SK-N-SH (cell line): ENCODE data around the gene CLDN3. TPM values are rescaled to one million over a fixed set of nuclear protein-coding genes. Genes with fewer than 3 reads are reported as not detected.

ENCODE experiments used
- CTCF ChIA-PET: fragments of 300-600, 350-600 bp; formaldehyde crosslinking; extraction: SDS; loops from one replicate; lab custom pipeline; 2021; lab: Yijun Ruan, JAX
- POLR2A ChIA-PET: fragments of 350-600 bp; sonication (Branson Sonifier 250); formaldehyde crosslinking; extraction: SDS; loops from one replicate; lab custom pipeline; 2020; ENCODE audit warnings: antibody characterized with exemption, inconsistent platforms; lab: Yijun Ruan, JAX
- DNase-seq: peaks from one replicate; pipeline ENCODE4 v3.0.0; 2012
- H2AFZ ChIP-seq: fragments of 200-600 bp; sonication (generic); 2 replicates; pipeline ENCODE4 v1.8.1; 2016; ENCODE audit warnings: antibody characterized with exemption, mild to moderate bottlenecking, low read depth
- H3F3A ChIP-seq: fragments of 200-600 bp; sonication (generic); replicated peaks from 2 replicates; pipeline ENCODE3; 2016; ENCODE audit warnings: antibody characterized with exemption, mild to moderate bottlenecking; ENCODE audit not compliant: insufficient read depth
- H3K27ac ChIP-seq, 2 experiments: fragments of 200-500 bp in 1 of 2; fragments of 200-600 bp in 1 of 2; sonication (Bioruptor generic) in 1 of 2; sonication (generic), shearing (Covaris generic) in 1 of 2; 2 replicates each; pipeline versions ENCODE4 v1.5.1 to v1.6.1; 2014 to 2016; ENCODE audit warnings: low read depth in 2 of 2, inconsistent platforms in 1 of 2, low read length in 1 of 2, mild to moderate bottlenecking in 1 of 2, mixed read lengths in 1 of 2
- H3K27me3 ChIP-seq: fragments of 200-600 bp; sonication (generic), shearing (Covaris generic); 2 replicates; pipeline ENCODE4 v1.6.1; 2016; ENCODE audit warnings: mixed run types; ENCODE audit not compliant: insufficient read depth
- H3K36me3 ChIP-seq, 2 experiments: fragments of 200-500 bp in 1 of 2; fragments of 200-600 bp in 1 of 2; sonication (Bioruptor generic) in 1 of 2; sonication (generic) in 1 of 2; replicated peaks in 1 of 2; 2 replicates each; pipeline versions ENCODE3 to v1.5.1; 2014 to 2016; ENCODE audit warnings: low read length in 1 of 2, mild to moderate bottlenecking in 1 of 2; ENCODE audit not compliant: insufficient read depth in 2 of 2, control insufficient read depth in 1 of 2
- H3K4me1 ChIP-seq, 2 experiments: fragments of 200-500 bp in 1 of 2; fragments of 200-600 bp in 1 of 2; sonication (Bioruptor generic) in 1 of 2; sonication (generic), shearing (Covaris generic) in 1 of 2; 2 replicates each; pipeline versions ENCODE4 v1.5.1 to v1.6.1; 2014 to 2016; ENCODE audit warnings: low read depth in 1 of 2, low read length in 1 of 2, mixed run types in 1 of 2; ENCODE audit not compliant: insufficient read depth in 2 of 2, control insufficient read depth in 1 of 2
- H3K4me2 ChIP-seq: fragments of 200-600 bp; sonication (generic), shearing (Covaris generic); 2 replicates; pipeline ENCODE4 v1.6.1; 2017; ENCODE audit warnings: mixed run types
- H3K4me3 ChIP-seq, 2 experiments: fragments of 200-500 bp in 1 of 2; fragments of 200-600 bp in 1 of 2; sonication (Bioruptor generic) in 1 of 2; sonication (generic), shearing (Covaris generic) in 1 of 2; 2 replicates each; pipeline versions ENCODE4 v1.5.1 to v1.8.1; 2014 to 2016; ENCODE audit warnings: low read depth in 2 of 2, inconsistent platforms in 1 of 2, low read length in 1 of 2, mild to moderate bottlenecking in 1 of 2, mixed read lengths in 1 of 2, moderate library complexity in 1 of 2
- H3K79me2 ChIP-seq: fragments of 200-600 bp; sonication (generic); 2 replicates; pipeline ENCODE4 v1.8.1; 2017; ENCODE audit warnings: mild to moderate bottlenecking; ENCODE audit not compliant: insufficient read depth
- H3K9ac ChIP-seq: fragments of 200-600 bp; sonication (generic); 2 replicates; pipeline ENCODE4 v1.6.1; 2017; ENCODE audit warnings: mixed run types
- H3K9me2 ChIP-seq: fragments of 200-600 bp; sonication (generic); 2 replicates; pipeline ENCODE4 v1.6.1; 2017; ENCODE audit warnings: mixed run types
- H3K9me3 ChIP-seq: fragments of 200-600 bp; sonication (generic); 2 replicates; pipeline ENCODE4 v1.6.1; 2017; ENCODE audit warnings: mixed run types, mild to moderate bottlenecking, moderate library complexity
- H4K20me1 ChIP-seq: fragments of 200-600 bp; sonication (generic); 2 replicates; pipeline ENCODE4 v1.6.1; 2017; ENCODE audit warnings: mild to moderate bottlenecking, mixed run types; ENCODE audit not compliant: insufficient read depth
- CHD2 ChIP-seq: fragments of 150-350 bp; IDR thresholded peaks from 2 replicates; pipeline ENCODE4 v1.6.1; 2018; ENCODE audit warnings: low read length; ENCODE audit not compliant: partially characterized antibody
- EP300 ChIP-seq, 2 experiments: IDR thresholded peaks; 2 replicates each; pipeline versions ENCODE4 v1.4.0 to v1.6.1; 2012; ENCODE audit warnings: borderline replicate concordance in 1 of 2, low read depth in 1 of 2, low read length in 1 of 2
- EZH2phosphoT487 ChIP-seq: fragments of 200-600 bp; sonication (generic); IDR thresholded peaks from 2 replicates; pipeline ENCODE4 v1.6.1; 2017; ENCODE audit warnings: low read depth, mixed run types, mild to moderate bottlenecking, antibody characterized with exemption, moderate library complexity, borderline replicate concordance
- FOSL2 ChIP-seq: IDR thresholded peaks from 2 replicates; pipeline ENCODE4 v1.4.0; 2012; ENCODE audit warnings: low read depth, mild to moderate bottlenecking, moderate library complexity, borderline replicate concordance
- FOXM1 ChIP-seq: IDR thresholded peaks from 2 replicates; pipeline ENCODE4 v1.4.0; 2012; ENCODE audit warnings: low read depth, mild to moderate bottlenecking
- GABPA ChIP-seq: IDR thresholded peaks from 2 replicates; pipeline ENCODE4 v1.4.0; 2012; ENCODE audit warnings: low read depth, mild to moderate bottlenecking
- TAF1 ChIP-seq: IDR thresholded peaks from 2 replicates; pipeline ENCODE4 v1.6.1; 2012; ENCODE audit warnings: low read depth, mild to moderate bottlenecking, low read length, moderate library complexity, borderline replicate concordance
- WGBS: methylation state at CpG from one replicate; pipeline ENCODE4 v1.1.6; 2017; ENCODE audit warnings: low lambda C conversion rate; 5-methylcytosine and 5-hydroxymethylcytosine counted together
- polyA plus RNA-seq, 3 experiments: library from polyadenylated mRNA; depleted of rRNA; stranded (reverse); fragments of >200 nt; gene quantifications; 2 replicates each; pipeline ENCODE4 v1.2.3, GENCODE V29; 2012
- TF ChIP-seq, protein P1 (sequence below): IDR thresholded peaks from 2 replicates; pipeline ENCODE4 v1.6.1; 2012; ENCODE audit warnings: mild to moderate bottlenecking, low read depth, low read length, moderate library complexity

CLDN3 gene
- polyA plus RNA-seq, 1 of the 3 experiments (the other 2 are of a cell fraction), result 0.08 TPM

DNA sequence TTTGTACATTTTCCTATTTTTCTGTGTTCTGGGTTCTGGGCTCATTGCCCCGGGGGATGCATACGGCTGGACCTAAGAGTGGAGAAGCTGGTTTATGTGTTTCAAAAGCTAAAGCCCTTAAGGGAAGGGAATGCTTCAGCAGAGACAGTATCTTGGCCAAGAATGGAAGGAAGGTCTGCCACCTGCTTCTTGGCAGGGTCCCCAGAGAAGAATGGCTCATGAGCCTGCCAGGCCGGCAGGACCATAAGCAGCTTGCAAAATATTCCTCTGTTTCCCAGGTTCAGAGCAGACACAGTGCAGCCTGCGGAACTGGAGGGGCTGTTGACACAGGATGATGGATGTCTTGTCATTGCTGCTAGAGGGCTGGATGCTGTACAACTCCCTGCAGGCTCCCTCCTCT, 23.7 kb downstream of the CLDN3 start:
- no peaks in the 10 kb centered on the region for H3K79me2 ChIP-seq
- H3K36me3 ChIP-seq, result no peaks in the 10 kb centered on the region
- no peaks in the 10 kb centered on the region for H4K20me1 ChIP-seq
- no peak for TF ChIP-seq CHD2
- peaks cover 0 to 7% of the 10 kb centered on the region in 2 experiments; a peak in 1 of 4 replicates for H3K4me1 ChIP-seq
- no peaks in the 10 kb centered on the region for H3K9me2 ChIP-seq
- H3K27ac ChIP-seq, result peak overlapping the region in 1 of 2 experiments; percentile 4; a peak in 1 of 4 replicates
- no peak overlapping the region for H2AFZ ChIP-seq
- no peak overlapping the region for H3K4me3 ChIP-seq
- H3K27me3 ChIP-seq, result no peaks in the 10 kb centered on the region
- no peaks in the 10 kb centered on the region for H3K9me3 ChIP-seq
- CTCF ChIA-PET, result interaction anchor here (1.0 to 4.3 kb wide), 9 partner anchors 11 to 322 kb away, joined by 3 to 17 read pairs (median 7); no protein-coding TSS in a partner anchor
- no peak overlapping the region for H3K9ac ChIP-seq
- no peaks in the 10 kb centered on the region for H3F3A ChIP-seq
- WGBS, result 80% methylated on average over 4 of the region's 4 CpGs
- no peak overlapping the region for H3K4me2 ChIP-seq
- DNase-seq, result no peak
- POLR2A ChIA-PET, result no interaction called here

DNA sequence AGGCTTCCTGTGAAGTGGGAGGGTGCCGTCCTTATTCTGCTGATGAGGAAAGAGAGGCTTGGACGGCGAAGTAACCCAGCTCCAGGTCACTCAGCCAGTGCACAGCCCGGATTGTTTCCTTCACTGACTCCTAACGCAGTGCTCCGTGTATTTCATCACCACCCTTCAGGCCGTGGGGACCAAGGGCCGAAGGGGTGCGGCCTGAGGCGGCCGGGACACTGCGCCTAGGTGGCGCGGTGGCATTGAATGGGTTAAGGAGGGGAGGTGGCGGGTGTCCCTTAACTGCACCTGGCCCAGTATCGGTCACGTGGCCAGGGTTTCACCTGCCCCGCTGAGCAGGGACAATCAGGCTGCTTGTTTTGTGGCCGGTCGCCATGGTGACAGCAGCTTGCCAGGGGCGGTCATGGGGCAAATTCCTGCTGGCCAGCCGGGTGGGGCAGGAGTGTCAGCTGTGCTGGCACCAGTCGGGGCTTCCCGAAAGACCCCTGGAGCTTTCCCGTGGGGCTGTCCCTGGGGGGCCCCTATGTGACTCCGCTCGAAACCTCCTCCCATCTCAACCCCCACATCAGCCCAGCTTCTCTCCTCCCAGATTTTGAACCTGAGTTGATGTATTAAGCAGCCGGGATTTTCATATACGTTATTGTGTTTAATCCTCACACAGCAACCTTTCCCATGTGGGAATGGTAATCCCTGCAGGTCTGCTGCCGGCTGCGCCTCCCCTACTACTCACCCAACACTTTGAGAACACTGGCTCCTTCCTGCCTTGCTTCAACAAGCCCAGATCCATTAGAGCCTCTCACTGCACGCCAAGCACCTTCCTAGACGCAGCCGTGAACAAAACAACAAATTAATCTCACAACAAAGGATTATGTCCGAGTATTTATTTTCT, 27.1 kb downstream of the CLDN3 start:
- Histone ChIP-seq H3K9me2 (no peaks in the 10 kb centered on the region), H3K9ac (no peak overlapping the region), H3K4me2 (no peak overlapping the region), H3F3A (peaks cover 10% of the 10 kb centered on the region), H3K27me3 (no peaks in the 10 kb centered on the region), H3K79me2 (peaks cover 6% of the 10 kb centered on the region; the same call in 1 of the 2 replicates), H4K20me1 (no peaks in the 10 kb centered on the region), H2AFZ (no peak overlapping the region), H3K4me1 (peaks cover 0 to 10% of the 10 kb centered on the region in 2 experiments; a peak in 1 of 4 replicates), H3K4me3 (no peak overlapping the region), H3K27ac (no peak overlapping the region), H3K9me3 (no peaks in the 10 kb centered on the region), H3K36me3 (no peaks in the 10 kb centered on the region)
- no peak for TF ChIP-seq FOSL2
- TF ChIP-seq EZH2phosphoT487, result no peak
- TF ChIP-seq EP300 (IDR thresholded peaks at IDR 0.05; ENCODE audit: borderline replicate concordance in 1 of 2, low read depth in 1 of 2, low read length in 1 of 2), result no peak
- TF ChIP-seq, protein P1, sequence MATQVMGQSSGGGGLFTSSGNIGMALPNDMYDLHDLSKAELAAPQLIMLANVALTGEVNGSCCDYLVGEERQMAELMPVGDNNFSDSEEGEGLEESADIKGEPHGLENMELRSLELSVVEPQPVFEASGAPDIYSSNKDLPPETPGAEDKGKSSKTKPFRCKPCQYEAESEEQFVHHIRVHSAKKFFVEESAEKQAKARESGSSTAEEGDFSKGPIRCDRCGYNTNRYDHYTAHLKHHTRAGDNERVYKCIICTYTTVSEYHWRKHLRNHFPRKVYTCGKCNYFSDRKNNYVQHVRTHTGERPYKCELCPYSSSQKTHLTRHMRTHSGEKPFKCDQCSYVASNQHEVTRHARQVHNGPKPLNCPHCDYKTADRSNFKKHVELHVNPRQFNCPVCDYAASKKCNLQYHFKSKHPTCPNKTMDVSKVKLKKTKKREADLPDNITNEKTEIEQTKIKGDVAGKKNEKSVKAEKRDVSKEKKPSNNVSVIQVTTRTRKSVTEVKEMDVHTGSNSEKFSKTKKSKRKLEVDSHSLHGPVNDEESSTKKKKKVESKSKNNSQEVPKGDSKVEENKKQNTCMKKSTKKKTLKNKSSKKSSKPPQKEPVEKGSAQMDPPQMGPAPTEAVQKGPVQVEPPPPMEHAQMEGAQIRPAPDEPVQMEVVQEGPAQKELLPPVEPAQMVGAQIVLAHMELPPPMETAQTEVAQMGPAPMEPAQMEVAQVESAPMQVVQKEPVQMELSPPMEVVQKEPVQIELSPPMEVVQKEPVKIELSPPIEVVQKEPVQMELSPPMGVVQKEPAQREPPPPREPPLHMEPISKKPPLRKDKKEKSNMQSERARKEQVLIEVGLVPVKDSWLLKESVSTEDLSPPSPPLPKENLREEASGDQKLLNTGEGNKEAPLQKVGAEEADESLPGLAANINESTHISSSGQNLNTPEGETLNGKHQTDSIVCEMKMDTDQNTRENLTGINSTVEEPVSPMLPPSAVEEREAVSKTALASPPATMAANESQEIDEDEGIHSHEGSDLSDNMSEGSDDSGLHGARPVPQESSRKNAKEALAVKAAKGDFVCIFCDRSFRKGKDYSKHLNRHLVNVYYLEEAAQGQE, result no peak
- TF ChIP-seq FOXM1, result no peak
- no peak for TF ChIP-seq GABPA
- no peak for TF ChIP-seq TAF1
- peak; percentile 44 for DNase-seq
- WGBS, result 91% methylated on average over 31 of the region's 35 CpGs
- ChIA-PET CTCF (interaction anchor here (0.7 to 6.8 kb wide), 4 partner anchors 8 to 145 kb away, joined by 3 to 52 read pairs (median 12); no protein-coding TSS in a partner anchor), POLR2A (no interaction called here)
